CD14-positive monocyte (primary cell): ENCODE data around the gene GLCCI1. TPM values are rescaled to one million over a fixed set of nuclear protein-coding genes. Genes with fewer than 3 reads are reported as not detected.

Source experiments
- DNase-seq, 3 donors: peaks; one replicate each; pipeline ENCODE4 v3.0.0-alpha.2; 2011 to 2022
- H2AFZ ChIP-seq: 2 replicates; pipeline ENCODE4 v1.6.0; 2012; ENCODE audit warnings: mild to moderate bottlenecking, low read depth, low read length, inconsistent platforms; ENCODE audit not compliant: insufficient read depth, poor library complexity, severe bottlenecking
- H3K27ac ChIP-seq, 2 donors: 1 replicate in 1 of 2; 2 replicates in 1 of 2; pipeline ENCODE4 v1.5.1; 2012 to 2013; ENCODE audit warnings: low read length in 2 of 2, control low read depth in 1 of 2, inconsistent platforms in 1 of 2, low read depth in 1 of 2, mild to moderate bottlenecking in 1 of 2
- H3K27me3 ChIP-seq, 2 donors: one replicate each; pipeline versions ENCODE4 v1.6.0 to v1.6.1; 2011 to 2013; ENCODE audit warnings: low read length in 2 of 2; ENCODE audit not compliant: control insufficient read depth in 2 of 2, insufficient read depth in 2 of 2
- H3K36me3 ChIP-seq, 2 donors: replicated peaks in 1 of 2; 1 replicate in 1 of 2; 2 replicates in 1 of 2; pipeline versions ENCODE4 v1.5.1 to v1.6.1; 2012 to 2013; ENCODE audit warnings: low read length in 2 of 2, control low read depth in 1 of 2, inconsistent platforms in 1 of 2, mild to moderate bottlenecking in 1 of 2; ENCODE audit not compliant: insufficient read depth in 2 of 2, control insufficient read depth in 1 of 2
- H3K4me1 ChIP-seq, 2 donors: 1 replicate in 1 of 2; 2 replicates in 1 of 2; pipeline versions ENCODE4 v1.5.1 to v1.6.1; 2012 to 2013; ENCODE audit warnings: low read length in 2 of 2, control low read depth in 1 of 2, inconsistent platforms in 1 of 2, mild to moderate bottlenecking in 1 of 2, moderate library complexity in 1 of 2; ENCODE audit not compliant: insufficient read depth in 2 of 2, control insufficient read depth in 1 of 2
- H3K4me2 ChIP-seq: replicated peaks from 2 replicates; pipeline ENCODE3; 2012; ENCODE audit warnings: low read length, moderate library complexity, mild to moderate bottlenecking; ENCODE audit not compliant: poor library complexity, severe bottlenecking; ENCODE audit errors: extremely low read depth
- H3K4me3 ChIP-seq, 3 experiments: fragments of 200-600 bp in 1 of 3; sonication (generic) in 1 of 3; replicated peaks in 1 of 3; 1 replicate in 2 of 3; 2 replicates in 1 of 3; pipeline ENCODE4 v1.5.1; 2011 to 2013; ENCODE audit warnings: low read length in 3 of 3, mild to moderate bottlenecking in 3 of 3, control low read depth in 2 of 3, low read depth in 2 of 3, inconsistent platforms in 1 of 3, moderate library complexity in 1 of 3
- H3K79me2 ChIP-seq: 2 replicates; pipeline ENCODE4 v1.6.0; 2012; ENCODE audit warnings: mild to moderate bottlenecking, control low read depth, inconsistent platforms, low read length, moderate library complexity; ENCODE audit not compliant: insufficient read depth
- H3K9ac ChIP-seq: 2 replicates; pipeline ENCODE4 v1.6.0; 2017; ENCODE audit warnings: low read length, mild to moderate bottlenecking; ENCODE audit not compliant: insufficient read depth, poor library complexity, severe bottlenecking
- H3K9me3 ChIP-seq, 2 donors: replicated peaks in 1 of 2; 1 replicate in 1 of 2; 2 replicates in 1 of 2; pipeline versions ENCODE4 v1.5.1 to v1.6.1; 2012 to 2013; ENCODE audit warnings: low read length in 2 of 2, control low read depth in 1 of 2; ENCODE audit not compliant: control insufficient read depth in 1 of 2, insufficient read depth in 1 of 2
- H4K20me1 ChIP-seq: 2 replicates; pipeline ENCODE4 v1.6.0; 2012; ENCODE audit warnings: mild to moderate bottlenecking, low read length, control low read depth, moderate library complexity; ENCODE audit not compliant: insufficient read depth
- H3K27ac Mint-ChIP-seq, 7 donors: one replicate each; pipeline ENCODE4 v1.8.0; 2020; ENCODE audit warnings: mild to moderate bottlenecking in 7 of 7, mixed read lengths in 7 of 7, moderate library complexity in 6 of 7, inconsistent platforms in 2 of 7
- H3K27me3 Mint-ChIP-seq, 3 donors: one replicate each; pipeline ENCODE4 v1.8.0; 2021 to 2022; ENCODE audit warnings: low read depth in 3 of 3, mild to moderate bottlenecking in 3 of 3, mixed read lengths in 3 of 3, moderate library complexity in 3 of 3, inconsistent platforms in 1 of 3
- H3K36me3 Mint-ChIP-seq, 2 donors: one replicate each; pipeline ENCODE4 v1.8.0; 2020; ENCODE audit warnings: mixed read lengths in 2 of 2, inconsistent platforms in 1 of 2, mild to moderate bottlenecking in 1 of 2
- H3K4me1 Mint-ChIP-seq: one replicate; pipeline ENCODE4 v1.8.0; 2020; ENCODE audit warnings: mild to moderate bottlenecking, mixed read lengths
- H3K4me3 Mint-ChIP-seq, 2 donors: one replicate each; pipeline ENCODE4 v1.8.0; 2020; ENCODE audit warnings: mild to moderate bottlenecking in 2 of 2, mixed read lengths in 2 of 2, moderate library complexity in 1 of 2
- H3K9me3 Mint-ChIP-seq, 7 donors: one replicate each; pipeline ENCODE4 v1.8.0; 2020 to 2022; ENCODE audit warnings: mixed read lengths in 7 of 7, mild to moderate bottlenecking in 6 of 7, moderate library complexity in 6 of 7, inconsistent platforms in 2 of 7
- WGBS: methylation state at CpG from one replicate; pipeline ENCODE4 v1.1.5; 2013; ENCODE audit warnings: missing lambda C conversion rate; ENCODE audit not compliant: insufficient coverage; 5-methylcytosine and 5-hydroxymethylcytosine counted together
- intact Hi-C, 2 donors: fragments of 100-400 bp; cut with micrococcal nuclease; formaldehyde crosslinking; loops; one replicate each; pipeline versions ENCODE4 v1.15.0 to v1.15.1; 2023
- polyA plus RNA-seq, 3 donors: library from polyadenylated mRNA; depleted of rRNA in 1 of 3; unstranded in 2 of 3; stranded (reverse) in 1 of 3; fragments of 300-500 nt in 2 of 3; fragments of >200 nt in 1 of 3; fragmentation: Illumina TruSeq in 2 of 3; gene quantifications; 1 replicate in 2 of 3; 2 replicates in 1 of 3; pipeline ENCODE4 v1.2.3, GENCODE V29; 2012 to 2021
- TF ChIP-seq, protein P1 (sequence below): fragments of 200-600 bp; IDR thresholded peaks from one replicate; pipeline ENCODE4 v1.8.0; 2022; ENCODE audit warnings: antibody characterized with exemption, mild to moderate bottlenecking

Gene GLCCI1
- polyA plus RNA-seq, 3 donors: 0.89 to 2.1 (median 1.1) TPM

DNA sequence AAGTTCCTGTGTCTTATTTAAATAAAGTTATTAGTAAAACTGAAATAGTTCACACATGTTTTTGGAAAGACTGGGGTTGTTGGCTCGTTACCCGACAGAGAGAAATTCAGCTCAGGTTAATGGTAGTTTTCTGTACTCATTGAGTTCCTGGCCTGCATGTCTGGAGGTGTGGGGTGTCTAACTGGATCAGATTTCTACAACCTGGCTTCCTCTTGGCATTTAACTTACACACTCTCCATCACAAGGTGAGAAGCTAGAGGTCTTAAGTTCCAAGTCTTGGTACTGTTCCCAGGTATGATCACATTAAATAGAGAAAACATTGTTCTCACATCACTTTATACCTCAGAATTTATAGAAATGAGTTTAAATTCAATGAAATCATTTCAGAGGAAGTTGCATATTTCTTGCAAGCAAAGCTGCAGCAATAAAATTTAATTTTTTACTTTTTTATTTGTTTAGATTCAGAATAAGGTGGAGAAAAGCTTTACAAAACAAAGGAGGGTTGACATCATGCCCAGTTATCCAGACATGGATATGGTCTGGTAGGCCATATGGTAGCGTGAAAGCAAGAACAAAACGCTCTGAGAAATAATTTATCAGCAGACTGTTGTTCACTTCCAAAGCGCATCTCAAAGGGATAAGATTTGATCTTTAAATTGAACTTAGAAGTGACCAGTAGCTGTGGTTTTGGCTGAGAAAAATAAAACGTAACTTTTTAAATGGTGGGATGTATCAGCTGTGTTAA is 120.6 kb downstream of the GLCCI1 start:
- TF ChIP-seq, protein P1, sequence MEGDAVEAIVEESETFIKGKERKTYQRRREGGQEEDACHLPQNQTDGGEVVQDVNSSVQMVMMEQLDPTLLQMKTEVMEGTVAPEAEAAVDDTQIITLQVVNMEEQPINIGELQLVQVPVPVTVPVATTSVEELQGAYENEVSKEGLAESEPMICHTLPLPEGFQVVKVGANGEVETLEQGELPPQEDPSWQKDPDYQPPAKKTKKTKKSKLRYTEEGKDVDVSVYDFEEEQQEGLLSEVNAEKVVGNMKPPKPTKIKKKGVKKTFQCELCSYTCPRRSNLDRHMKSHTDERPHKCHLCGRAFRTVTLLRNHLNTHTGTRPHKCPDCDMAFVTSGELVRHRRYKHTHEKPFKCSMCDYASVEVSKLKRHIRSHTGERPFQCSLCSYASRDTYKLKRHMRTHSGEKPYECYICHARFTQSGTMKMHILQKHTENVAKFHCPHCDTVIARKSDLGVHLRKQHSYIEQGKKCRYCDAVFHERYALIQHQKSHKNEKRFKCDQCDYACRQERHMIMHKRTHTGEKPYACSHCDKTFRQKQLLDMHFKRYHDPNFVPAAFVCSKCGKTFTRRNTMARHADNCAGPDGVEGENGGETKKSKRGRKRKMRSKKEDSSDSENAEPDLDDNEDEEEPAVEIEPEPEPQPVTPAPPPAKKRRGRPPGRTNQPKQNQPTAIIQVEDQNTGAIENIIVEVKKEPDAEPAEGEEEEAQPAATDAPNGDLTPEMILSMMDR: no peak
- intact Hi-C loops: no loop called here

DNA sequence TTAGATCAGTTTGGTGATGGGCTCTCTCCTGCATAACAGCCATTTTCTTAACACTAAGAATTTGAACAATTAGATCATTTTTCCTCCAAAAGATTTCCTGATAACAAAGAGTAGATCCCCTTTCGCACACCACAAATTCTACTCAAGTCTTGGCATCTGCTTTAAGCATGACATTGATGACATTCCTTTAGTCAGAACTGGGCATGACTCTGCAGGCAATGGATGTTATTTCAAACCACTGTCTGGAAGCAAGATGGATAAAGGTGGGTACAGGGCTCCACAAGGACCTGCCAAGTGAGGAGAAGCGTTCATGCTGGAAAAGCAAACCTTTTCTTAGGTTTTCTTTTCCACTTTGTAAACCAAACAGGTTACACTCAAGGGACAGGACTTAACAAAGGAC is 123.5 kb downstream of the GLCCI1 start:
- Histone ChIP-seq H3K9ac (no peak overlapping the region), H3K36me3 (no peaks in the 10 kb centered on the region), H4K20me1 (no peaks in the 10 kb centered on the region), H3K4me3 (no peak overlapping the region), H3K27ac (no peak overlapping the region), H3K4me2 (no peak overlapping the region), H3K27me3 (no peaks in the 10 kb centered on the region), H3K9me3 (peaks cover 0 to 4% of the 10 kb centered on the region in 2 donors), H3K4me1 (no peaks in the 10 kb centered on the region), H3K79me2 (no peaks in the 10 kb centered on the region), H2AFZ (no peak overlapping the region)
- H3K27me3 Mint-ChIP-seq: no peaks in the 10 kb centered on the region
- no peaks in the 10 kb centered on the region for H3K4me1 Mint-ChIP-seq
- intact Hi-C loops: no loop called here
- TF ChIP-seq, protein P1: no peak
- no peak overlapping the region for H3K4me3 Mint-ChIP-seq
- H3K27ac Mint-ChIP-seq: no peak overlapping the region
- H3K36me3 Mint-ChIP-seq: no peaks in the 10 kb centered on the region
- 100% methylated on average over 1 of the region's 2 CpGs for WGBS
- no peak for DNase-seq
- H3K9me3 Mint-ChIP-seq: peaks cover 0 to 6% (median 2%) of the 10 kb centered on the region in 7 donors

More for the DNA sequence above, 120.6 kb downstream of the GLCCI1 start:
- Histone ChIP-seq H3K4me3 (no peak overlapping the region), H3K4me1 (no peaks in the 10 kb centered on the region), H3K36me3 (no peaks in the 10 kb centered on the region), H3K9ac (no peak overlapping the region), H3K27ac (no peak overlapping the region), H3K4me2 (no peak overlapping the region), H3K9me3 (no peaks in the 10 kb centered on the region), H3K79me2 (no peaks in the 10 kb centered on the region), H3K27me3 (no peaks in the 10 kb centered on the region), H2AFZ (no peak overlapping the region), H4K20me1 (no peaks in the 10 kb centered on the region)
- WGBS: 100% methylated on average over 3 of the region's 6 CpGs
- peaks cover 4 to 5% of the 10 kb centered on the region in 2 donors for H3K36me3 Mint-ChIP-seq
- no peaks in the 10 kb centered on the region for H3K4me1 Mint-ChIP-seq
- no peak for DNase-seq
- H3K27me3 Mint-ChIP-seq: no peaks in the 10 kb centered on the region
- no peak overlapping the region for H3K27ac Mint-ChIP-seq
- no peak overlapping the region for H3K4me3 Mint-ChIP-seq
- no peaks in the 10 kb centered on the region for H3K9me3 Mint-ChIP-seq
